AG04449 (cell line): ENCODE data around the gene RAB8A.

Experiments
- CTCF ChIA-PET: fragments of 350-600 bp; formaldehyde crosslinking; extraction: SDS; loops from one replicate; lab custom pipeline; 2021; ENCODE audit warnings: antibody characterized with exemption; lab: Yijun Ruan, JAX
- POLR2A ChIA-PET: fragments of 400-600, 350-600 bp; formaldehyde crosslinking; extraction: SDS; loops from one replicate; lab custom pipeline; 2020; ENCODE audit warnings: antibody characterized with exemption, inconsistent platforms; lab: Yijun Ruan, JAX
- DNase-seq: peaks from one replicate; pipeline ENCODE4 v3.0.0-alpha.2; 2010; ENCODE audit warnings: low read depth, low spot score
- H3K4me3 ChIP-seq: 2 replicates; pipeline ENCODE4 v1.5.1; 2011; ENCODE audit warnings: low read depth, mild to moderate bottlenecking, control low read depth, low read length
- CTCF ChIP-seq: IDR thresholded peaks from one replicate; pipeline ENCODE4 v1.5.1; 2011; ENCODE audit warnings: mild to moderate bottlenecking, moderate library complexity, low read length, control low read depth, inconsistent platforms; ENCODE audit not compliant: insufficient read depth; ENCODE audit errors: missing control alignments

Gene RAB8A

GRCh38 chr19:16148443-16149229 lies 36.9 kb downstream of the RAB8A start:
- no peak for DNase-seq
- ChIA-PET CTCF (interaction anchor here (0.8 to 1.6 kb wide), 5 partner anchors 9 to 123 kb away, joined by 3 to 5 read pairs (median 4); no protein-coding TSS in a partner anchor), POLR2A (no interaction called here)
- H3K4me3 ChIP-seq, result no peak overlapping the region
- no peak for TF ChIP-seq CTCF

GRCh38 chr19:16153582-16154336 lies 42.1 kb downstream of the RAB8A start:
- H3K4me3 ChIP-seq, result no peak overlapping the region
- TF ChIP-seq CTCF, result no peak
- no peak for DNase-seq
- POLR2A ChIA-PET, result no interaction called here
- CTCF ChIA-PET, result no interaction called here

GRCh38 chr19:16154557-16154956 lies 42.9 kb downstream of the RAB8A start:
- ChIA-PET POLR2A (no interaction called here), CTCF (interaction anchor here (0.9 kb wide), 1 partner anchor 44 kb away, joined by 3 read pairs; no protein-coding TSS in a partner anchor)
- no peak for DNase-seq
- TF ChIP-seq CTCF, result no peak
- H3K4me3 ChIP-seq, result no peak overlapping the region

- no peak for DNase-seq
- POLR2A ChIA-PET, result no interaction called here
- CTCF ChIA-PET, result interaction anchor here (0.9 kb wide), 1 partner anchor 44 kb away, joined by 3 read pairs; no protein-coding TSS in a partner anchor
- no peak overlapping the region for H3K4me3 ChIP-seq
- no peak for TF ChIP-seq CTCF
Observed at GRCh38 chr19:16155128-16155527, 43.4 kb downstream of the RAB8A start.

- no peak overlapping the region for H3K4me3 ChIP-seq
- ChIA-PET CTCF (no interaction called here), POLR2A (no interaction called here)
- DNase-seq, result no peak
- no peak for TF ChIP-seq CTCF
Observed at GRCh38 chr19:16156904-16157303, 45.2 kb downstream of the RAB8A start.

GRCh38 chr19:16157601-16158000 lies 45.9 kb downstream of the RAB8A start:
- ChIA-PET CTCF (no interaction called here), POLR2A (no interaction called here)
- no peak for TF ChIP-seq CTCF
- DNase-seq, result no peak
- H3K4me3 ChIP-seq, result no peak overlapping the region
